Endothelial cell of umbilical vein (primary cell): ENCODE results near the gene TTC9B. TPM values are rescaled to one million over a fixed set of nuclear protein-coding genes. Genes with fewer than 3 reads are reported as not detected.

ENCODE experiments used
- BruUV-seq: library from RNA; stranded (reverse); fragments of 400-500 nt; replicated peaks from 2 replicates; lab custom pipeline; 2021; lab: Mats Ljungman, UMichigan
- CTCF ChIA-PET: fragments of 300-600, 350-600 bp; sonication (Branson Sonifier 250); formaldehyde crosslinking; loops from one replicate; lab custom pipeline; 2021; ENCODE audit warnings: antibody characterized with exemption, inconsistent platforms; lab: Charles Lee
- POLR2A ChIA-PET: fragments of 300-600, 350-600 bp; sonication (Branson Sonifier 250); formaldehyde crosslinking; loops from one replicate; lab custom pipeline; 2021; ENCODE audit warnings: antibody characterized with exemption, inconsistent platforms; lab: Charles Lee
- DNase-seq: peaks from one replicate; pipeline ENCODE4 v3.0.0-alpha.2; 2011; ENCODE audit warnings: low read depth, low spot score
- FAIRE-seq: peaks from 2 replicates; lab custom pipeline; 2011; peaks lifted over from hg19 to GRCh38; lab: Jason Lieb, UNC
- H2AFZ ChIP-seq: 2 replicates; pipeline ENCODE4 v1.6.0; 2012; ENCODE audit warnings: low read depth, low read length, control low read depth, inconsistent platforms
- H3K27ac ChIP-seq: 2 replicates; pipeline ENCODE4 v1.5.1; 2011; ENCODE audit warnings: low read depth, mild to moderate bottlenecking, control low read depth, low read length, moderate library complexity; ENCODE audit not compliant: insufficient read depth
- H3K27me3 ChIP-seq, 2 experiments: 2 replicates each; pipeline versions ENCODE4 v1.6.0 to v1.6.1; 2011; ENCODE audit warnings: low read length in 2 of 2, mixed read lengths in 1 of 2; ENCODE audit not compliant: control insufficient read depth in 2 of 2, insufficient read depth in 2 of 2
- H3K36me3 ChIP-seq, 2 experiments: 2 replicates in 1 of 2; 3 replicates in 1 of 2; pipeline ENCODE4 v1.5.1; 2011; ENCODE audit warnings: low read length in 2 of 2, mild to moderate bottlenecking in 1 of 2, moderate library complexity in 1 of 2; ENCODE audit not compliant: control insufficient read depth in 2 of 2, insufficient read depth in 2 of 2; ENCODE audit errors: extremely low read depth in 1 of 2
- H3K4me1 ChIP-seq: 3 replicates; pipeline ENCODE4 v1.5.1; 2011; ENCODE audit warnings: mild to moderate bottlenecking, low read length; ENCODE audit not compliant: control insufficient read depth, insufficient read depth; ENCODE audit errors: extremely low read depth
- H3K4me2 ChIP-seq: 2 replicates; pipeline ENCODE4 v1.6.1; 2011; ENCODE audit warnings: low read length, control low read depth, mixed read lengths; ENCODE audit not compliant: insufficient read depth
- H3K4me3 ChIP-seq, 3 experiments: fragments of 200-600 bp in 1 of 3; sonication (generic), shearing (Covaris generic) in 1 of 3; replicated peaks in 1 of 3; 2 replicates each; pipeline ENCODE4 v1.5.1; 2011 to 2016; ENCODE audit warnings: control low read depth in 3 of 3, low read length in 3 of 3, mild to moderate bottlenecking in 2 of 3, inconsistent platforms in 1 of 3, low read depth in 1 of 3, moderate library complexity in 1 of 3; ENCODE audit not compliant: insufficient read depth in 1 of 3
- H3K79me2 ChIP-seq: 2 replicates; pipeline ENCODE4 v1.6.0; 2012; ENCODE audit warnings: low read length, inconsistent platforms; ENCODE audit not compliant: control insufficient read depth, insufficient read depth
- H3K9ac ChIP-seq: replicated peaks from 2 replicates; pipeline ENCODE3; 2011; ENCODE audit warnings: low read length, control low read depth; ENCODE audit not compliant: insufficient read depth; ENCODE audit errors: extremely low read depth
- H3K9me1 ChIP-seq: replicated peaks from 3 replicates; pipeline ENCODE4 v1.6.0; 2011; ENCODE audit warnings: mild to moderate bottlenecking, low read length; ENCODE audit not compliant: control insufficient read depth, insufficient read depth; ENCODE audit errors: extremely low read depth
- H3K9me3 ChIP-seq: replicated peaks from 2 replicates; pipeline ENCODE4 v1.5.1; 2012; ENCODE audit warnings: low read length, inconsistent platforms; ENCODE audit not compliant: control insufficient read depth, insufficient read depth
- H4K20me1 ChIP-seq: replicated peaks from 2 replicates; pipeline ENCODE3; 2011; ENCODE audit warnings: mild to moderate bottlenecking, low read length; ENCODE audit not compliant: control insufficient read depth, insufficient read depth; ENCODE audit errors: extremely low read depth
- CTCF ChIP-seq, 2 donors: IDR thresholded peaks; 1 replicate in 1 of 2; 2 replicates in 1 of 2; pipeline ENCODE4 v1.5.1; 2011; ENCODE audit warnings: low read length in 2 of 2, mild to moderate bottlenecking in 2 of 2, moderate library complexity in 2 of 2, control low read depth in 1 of 2, inconsistent platforms in 1 of 2, low read depth in 1 of 2; ENCODE audit not compliant: insufficient read depth in 1 of 2; ENCODE audit errors: extremely low read depth in 1 of 2
- EZH2 ChIP-seq: IDR thresholded peaks from 2 replicates; pipeline ENCODE4 v1.6.1; 2012; ENCODE audit warnings: borderline replicate concordance, low read depth, mild to moderate bottlenecking, moderate library complexity, low read length, inconsistent platforms; ENCODE audit not compliant: severe bottlenecking
- FOS ChIP-seq: IDR thresholded peaks from 2 replicates; pipeline ENCODE4 v1.6.1; 2011; ENCODE audit warnings: mild to moderate bottlenecking, low read length, moderate library complexity, borderline replicate concordance; ENCODE audit not compliant: insufficient read depth
- GATA2 ChIP-seq: IDR thresholded peaks from 2 replicates; pipeline ENCODE4 v1.7.0; 2011; ENCODE audit warnings: low read depth, mild to moderate bottlenecking, moderate library complexity, mixed read lengths, low read length; ENCODE audit not compliant: insufficient read length, insufficient read depth
- JUN ChIP-seq: IDR thresholded peaks from 2 replicates; pipeline ENCODE4 v1.6.1; 2011; ENCODE audit warnings: borderline replicate concordance, low read depth; ENCODE audit not compliant: insufficient read length, insufficient read depth
- MYC ChIP-seq: IDR thresholded peaks from one replicate; pipeline ENCODE4 v1.6.1; 2011; ENCODE audit warnings: mild to moderate bottlenecking, low read depth, low read length
- POLR2A ChIP-seq: IDR thresholded peaks from 2 replicates; pipeline ENCODE4 v1.6.1; 2012; ENCODE audit warnings: low read depth, mild to moderate bottlenecking, control low read depth, low read length
- POLR2AphosphoS5 ChIP-seq: IDR thresholded peaks from 2 replicates; pipeline ENCODE4 v1.6.1; 2012; ENCODE audit warnings: low read depth, mild to moderate bottlenecking, control low read depth, low read length, moderate library complexity; ENCODE audit not compliant: insufficient read depth
- dilution Hi-C: fragments of 300-500 bp; cut with MboI; formaldehyde crosslinking; loops from one replicate; pipeline ENCODE4 v1.15.0; 2019; ENCODE audit warnings: low sequenced_read_pairs; ENCODE audit not compliant: extremely low pct_ligation_motif_present
- intact Hi-C: fragments of 100-400 bp; cut with micrococcal nuclease; formaldehyde crosslinking; loops from one replicate; pipeline ENCODE4 v1.10.0; 2022
- polyA plus RNA-seq, 4 experiments: library from polyadenylated mRNA; depleted of rRNA in 3 of 4; stranded (reverse) in 3 of 4; unstranded in 1 of 4; fragments of >200 nt; gene quantifications; 2 replicates each; pipeline versions ENCODE4 v1.2.1 to v1.2.3, GENCODE V29; 2011 to 2012; ENCODE audit warnings: missing spikeins in 1 of 4
- total RNA-seq: library from RNA; stranded (reverse); gene quantifications from 2 replicates; pipeline ENCODE4 v1.2.3, GENCODE V29; 2021

Gene TTC9B
- total and polyA plus RNA-seq, 2 donors (not counting 3 experiments of a cell fraction or from before 2014, with no cell fraction given) = not detected

GRCh38 chr19:40239415-40240226 is 21.4 kb upstream of the TTC9B start:
- no peak for TF ChIP-seq EZH2
- TF ChIP-seq POLR2A = no peak
- no peak for TF ChIP-seq FOS
- no peak for TF ChIP-seq CTCF (IDR thresholded peaks at IDR 0.05; ENCODE audit: extremely low read depth in 1 of 2, insufficient read depth in 1 of 2, low read depth in 1 of 2, low read length in 2 of 2)
- no peak for TF ChIP-seq GATA2
- no peak for TF ChIP-seq MYC
- no peak for TF ChIP-seq JUN
- TF ChIP-seq POLR2AphosphoS5 = no peak
- no peak for DNase-seq
- CTCF ChIA-PET = no interaction called here
- Histone ChIP-seq H3K27ac (no peak overlapping the region), H3K9ac (no peak overlapping the region), H3K4me1 (peaks cover 20% of the 10 kb centered on the region), H4K20me1 (no peaks in the 10 kb centered on the region), H3K36me3 (peaks cover 4 to 39% of the 10 kb centered on the region in 2 experiments), H3K79me2 (no peaks in the 10 kb centered on the region), H2AFZ (no peak overlapping the region), H3K27me3 (no peaks in the 10 kb centered on the region), H3K4me2 (no peak overlapping the region), H3K9me1 (no peaks in the 10 kb centered on the region), H3K9me3 (no peaks in the 10 kb centered on the region), H3K4me3 (no peak overlapping the region)
- FAIRE-seq = no peak
- POLR2A ChIA-PET = no interaction called here
- no TSS peak for BruUV-seq
- dilution Hi-C loops (no loop called here), intact Hi-C loops (no loop called here)
